Activated T-cell treated with anti-CD3 and anti-CD28 coated beads for 1 hour (primary cell): ENCODE data around the gene C1orf21.
"Not testable (repeated sequence)": the region's sequence is repeated elsewhere in the genome, so short reads cannot be mapped to it uniquely, and the experiment has no call there.

Source experiments
- DNase-seq: peaks from one replicate; pipeline ENCODE4 v3.0.0-alpha.2; 2020; ENCODE audit warnings: low read depth

Gene C1orf21, protein sequence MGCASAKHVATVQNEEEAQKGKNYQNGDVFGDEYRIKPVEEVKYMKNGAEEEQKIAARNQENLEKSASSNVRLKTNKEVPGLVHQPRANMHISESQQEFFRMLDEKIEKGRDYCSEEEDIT

DNA sequence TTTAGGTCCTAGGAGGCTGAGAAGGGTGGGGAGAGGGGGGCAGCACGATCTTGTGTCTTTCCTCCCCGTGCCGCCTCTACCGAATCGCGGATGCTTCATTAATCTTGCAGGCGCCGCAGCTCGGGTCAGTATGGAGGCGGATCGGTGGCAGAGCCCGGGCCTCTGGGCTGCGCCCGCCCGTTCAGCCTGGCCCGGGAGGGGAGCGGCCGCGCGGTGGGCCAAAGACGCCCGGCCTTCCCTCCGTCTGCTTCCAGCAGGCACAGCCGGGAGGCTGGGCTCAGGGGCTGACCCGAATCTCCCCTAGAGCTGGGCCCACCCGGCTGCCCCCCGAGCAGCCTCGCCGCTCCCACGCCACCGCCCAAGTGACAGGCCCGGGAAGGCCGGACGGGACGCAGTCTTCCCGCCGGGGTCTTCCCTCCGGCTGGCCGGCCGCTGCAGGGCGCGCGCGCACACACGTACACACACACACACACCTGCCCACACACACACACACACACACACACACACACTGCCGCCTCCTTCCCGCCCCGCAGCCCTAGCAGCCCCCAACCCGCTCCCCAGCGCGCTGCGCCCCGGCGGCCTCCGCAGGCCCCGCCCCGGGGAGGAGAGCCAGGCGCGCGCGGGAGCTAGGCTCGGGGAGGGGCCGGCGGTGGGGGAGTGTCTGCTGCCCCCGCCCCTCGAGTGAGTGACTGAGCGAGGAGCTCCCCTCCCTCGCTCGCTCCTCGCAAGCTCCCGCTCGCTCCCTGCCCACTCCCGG, at the start of gene C1orf21:
C1orf21 (plus strand) TSS at position 718 of the 757 bp plus-strand sequence. CDS start 90,481 bp downstream, outside the sequence.
- DNase-seq: peak; percentile 36

DNA sequence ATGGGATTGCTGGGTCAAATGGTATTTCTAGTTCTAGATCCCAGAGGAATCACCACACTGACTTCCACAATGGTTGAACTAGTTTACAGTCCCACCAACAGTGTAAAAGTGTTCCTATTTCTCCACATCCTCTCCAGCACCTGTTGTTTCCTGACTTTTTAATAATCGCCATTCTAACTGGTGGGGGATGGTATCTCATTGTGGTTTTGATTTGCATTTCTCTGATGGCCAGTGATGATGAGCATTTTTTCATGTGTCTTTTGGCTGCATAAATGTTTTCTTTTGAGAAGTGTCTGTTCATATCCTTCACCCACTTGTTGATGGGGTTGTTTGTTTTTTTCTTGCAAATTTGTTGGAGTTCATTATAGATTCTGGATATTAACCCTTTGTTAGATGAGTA, 49.0 kb upstream of the C1orf21 start:
- DNase-seq: not testable (repeated sequence)

DNA sequence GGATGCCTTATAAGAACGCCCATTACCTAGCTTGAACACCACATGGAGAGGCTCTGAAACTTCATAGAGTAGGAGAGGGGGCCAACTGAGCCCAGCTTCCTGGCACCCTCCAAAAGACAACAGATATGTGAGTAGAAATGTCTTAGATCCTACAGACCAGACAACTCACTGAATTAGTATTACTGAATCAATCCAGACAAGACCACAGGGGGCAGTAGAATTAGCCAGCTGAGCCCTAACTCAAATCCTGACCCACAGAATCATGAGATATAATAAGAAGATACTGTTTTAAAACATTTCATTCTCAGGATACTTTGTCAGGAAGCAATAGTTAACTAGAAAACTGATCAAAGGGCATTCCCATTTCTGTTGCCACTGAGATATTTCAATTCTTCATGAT, 45.8 kb upstream of the C1orf21 start:
- no peak for DNase-seq

DNA sequence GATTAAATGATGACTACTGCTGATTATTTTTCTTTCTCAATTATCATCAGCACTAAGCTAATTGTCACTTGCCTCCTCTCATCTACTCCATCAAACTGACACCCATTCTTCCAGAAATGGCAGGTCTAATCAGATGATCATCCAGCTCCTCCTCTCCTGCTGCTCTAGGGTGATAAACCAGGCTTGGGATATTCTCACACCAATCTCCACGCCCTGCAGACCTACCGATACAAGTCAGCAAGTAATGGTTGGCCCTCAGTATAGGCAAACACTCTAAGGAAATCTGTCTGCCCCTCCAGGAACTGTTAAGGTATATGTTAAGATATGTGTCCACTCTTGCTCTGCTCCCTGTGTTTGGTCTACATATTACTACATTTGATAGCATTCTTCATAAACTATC, 36.3 kb upstream of the C1orf21 start:
- no peak for DNase-seq

DNA sequence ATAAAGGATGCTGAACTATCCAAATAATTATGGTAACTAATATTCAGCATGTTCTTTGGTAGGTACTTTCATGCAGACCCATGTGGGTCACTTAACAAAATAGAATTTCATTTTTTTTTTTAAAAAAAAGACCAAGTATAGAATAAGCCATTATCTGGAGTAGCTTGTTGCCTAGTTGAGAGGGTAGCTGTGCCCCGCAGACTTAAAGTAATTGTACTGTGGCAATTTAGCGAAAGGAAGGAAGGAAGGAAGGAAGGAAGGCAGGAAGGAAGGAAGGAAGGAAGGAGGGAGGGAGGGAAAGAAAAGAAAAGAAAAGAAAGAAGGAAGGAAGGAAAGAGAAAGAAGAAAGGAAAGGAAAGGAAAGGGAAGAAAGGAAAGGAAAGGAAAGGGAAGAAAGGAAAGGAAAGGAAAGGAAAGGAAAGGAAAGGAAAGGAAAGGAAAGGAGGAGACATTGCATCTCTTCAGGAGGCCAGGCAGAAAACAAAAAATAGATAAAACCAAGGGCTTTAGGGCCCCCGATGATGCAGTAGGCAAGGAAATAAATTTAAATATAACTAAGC, 35.3 kb upstream of the C1orf21 start:
- DNase-seq: no peak

DNA sequence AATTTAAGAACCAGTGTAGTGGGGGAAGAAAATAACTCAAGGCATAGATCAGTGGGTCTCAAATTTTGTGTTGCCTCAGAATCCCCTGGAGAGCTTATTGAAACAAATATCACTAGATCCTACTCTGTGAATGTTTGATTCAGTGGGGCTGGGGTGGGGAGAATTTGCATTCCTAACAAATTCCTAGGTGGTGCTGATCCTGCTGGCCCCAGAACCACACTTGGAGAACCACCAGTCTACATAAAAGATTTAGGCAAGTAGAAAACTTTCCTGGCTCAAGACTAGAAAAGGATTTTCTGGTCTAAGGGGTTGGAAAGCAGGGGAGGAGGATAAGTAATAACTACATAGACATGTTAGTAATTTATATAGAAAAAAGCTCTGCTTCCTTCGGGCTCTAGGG, 34.1 kb upstream of the C1orf21 start:
- no peak for DNase-seq

DNA sequence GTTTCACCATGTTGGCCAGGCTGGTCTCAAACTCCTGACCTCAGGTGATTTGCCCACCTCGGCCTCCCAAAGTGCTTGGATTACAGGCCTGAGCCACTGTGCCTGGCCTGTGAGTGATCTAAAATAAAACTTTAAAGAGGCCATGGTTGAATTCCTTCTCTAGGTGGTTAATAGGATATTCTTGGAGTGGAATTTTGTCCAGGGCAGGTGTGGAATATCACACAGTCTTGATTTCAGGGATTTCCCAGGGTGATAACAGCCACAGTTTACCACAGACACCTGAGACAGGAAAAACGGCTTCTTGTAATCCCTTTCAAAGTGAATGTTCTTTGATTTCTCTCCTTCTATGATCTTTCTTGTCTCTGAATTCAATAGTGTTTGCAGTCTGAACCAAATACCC, 32.1 kb upstream of the C1orf21 start:
- DNase-seq: no peak

DNA sequence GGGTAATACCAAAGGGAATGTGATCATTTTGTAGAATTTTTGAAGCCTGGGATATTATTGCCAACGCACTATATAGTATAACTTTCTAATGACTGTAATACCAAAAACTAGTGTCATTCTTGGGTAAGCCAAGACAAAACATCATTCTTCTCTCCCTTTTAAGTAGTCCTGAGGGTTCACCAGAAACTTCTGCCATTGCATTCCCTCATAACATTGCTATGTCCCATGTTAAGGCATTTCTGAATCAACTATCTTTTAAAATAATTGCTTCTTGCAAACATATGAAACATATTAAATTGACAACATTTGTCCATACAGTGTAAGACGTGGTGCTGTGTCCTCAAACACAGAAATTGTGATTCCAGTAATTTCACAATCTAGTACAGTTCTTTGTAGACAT, 29.9 kb upstream of the C1orf21 start:
- DNase-seq: no peak

DNA sequence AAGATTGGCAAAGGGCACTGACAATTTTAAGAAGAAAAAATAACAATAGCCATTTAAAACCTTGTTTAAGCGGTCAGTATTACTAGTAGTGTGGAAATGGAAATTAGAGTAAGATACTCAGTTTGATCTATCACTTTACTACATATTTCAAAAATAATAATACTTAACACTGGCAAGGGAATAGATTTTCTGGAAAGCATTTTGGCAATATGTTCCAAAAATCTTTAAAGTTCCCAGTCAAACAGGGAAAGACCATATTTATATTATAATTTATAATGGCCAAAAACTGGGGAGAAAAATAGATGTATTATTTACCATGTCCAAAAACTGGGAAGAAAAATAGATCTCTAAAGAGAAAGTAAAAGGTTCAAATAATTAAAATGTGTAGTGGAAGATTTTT, 28.6 kb upstream of the C1orf21 start:
- DNase-seq: no peak

DNA sequence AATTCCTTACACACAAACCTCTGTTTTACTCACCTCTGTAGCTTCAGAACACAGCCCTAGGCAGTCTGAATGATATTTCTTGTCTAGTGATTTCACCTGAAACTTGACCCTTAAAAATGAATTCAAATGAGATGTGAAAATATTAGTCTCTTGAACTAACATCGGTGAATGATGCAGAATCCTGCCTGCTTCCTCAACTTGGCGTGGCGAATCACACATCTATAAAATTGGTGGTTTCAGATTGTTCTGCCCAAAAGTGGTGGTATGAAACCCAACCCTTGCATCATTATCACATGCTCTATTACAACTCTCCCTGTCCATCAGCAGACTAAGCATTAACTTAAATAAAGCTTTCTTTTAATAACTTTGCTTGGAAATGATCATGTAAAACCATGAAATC, 26.9 kb upstream of the C1orf21 start:
- no peak for DNase-seq

DNA sequence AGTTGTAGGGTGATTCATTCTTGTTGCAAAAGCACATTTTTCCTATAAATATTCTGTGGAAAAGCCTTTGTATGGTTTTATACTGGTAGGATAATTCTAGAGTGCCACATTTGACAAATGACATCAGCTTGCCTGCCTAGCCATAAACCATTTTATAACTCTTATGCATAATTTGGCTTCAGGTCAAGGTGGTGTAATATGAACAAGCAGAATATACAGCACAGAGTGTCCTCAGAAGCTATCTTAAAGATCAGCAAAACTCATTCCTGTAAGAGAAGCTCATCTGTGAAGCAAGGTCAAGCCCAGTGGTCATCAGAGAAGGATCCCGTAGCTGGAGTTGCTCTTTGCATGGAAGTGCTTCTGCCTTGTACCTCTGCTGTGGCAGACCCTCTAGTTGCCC, 24.0 kb upstream of the C1orf21 start:
- no peak for DNase-seq

DNA sequence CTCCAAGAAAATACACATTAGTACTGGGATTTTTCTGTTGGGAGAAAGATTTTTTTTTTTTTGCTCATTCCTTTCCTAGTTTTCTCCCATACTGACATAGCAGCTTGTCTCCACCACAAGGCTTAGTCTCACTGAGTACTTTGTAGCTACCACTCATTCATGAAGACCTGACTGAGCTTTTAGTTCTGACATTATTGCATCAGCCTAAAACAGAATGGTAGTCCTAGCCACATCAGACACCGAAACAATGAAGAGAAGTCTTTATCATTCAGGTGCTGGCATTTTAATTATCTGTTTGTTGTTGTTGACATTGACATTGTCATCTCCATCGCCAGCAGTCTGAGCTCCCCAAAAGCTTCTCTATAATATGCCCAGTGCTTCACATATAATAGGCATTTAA, 21.1 kb upstream of the C1orf21 start:
- DNase-seq: no peak

DNA sequence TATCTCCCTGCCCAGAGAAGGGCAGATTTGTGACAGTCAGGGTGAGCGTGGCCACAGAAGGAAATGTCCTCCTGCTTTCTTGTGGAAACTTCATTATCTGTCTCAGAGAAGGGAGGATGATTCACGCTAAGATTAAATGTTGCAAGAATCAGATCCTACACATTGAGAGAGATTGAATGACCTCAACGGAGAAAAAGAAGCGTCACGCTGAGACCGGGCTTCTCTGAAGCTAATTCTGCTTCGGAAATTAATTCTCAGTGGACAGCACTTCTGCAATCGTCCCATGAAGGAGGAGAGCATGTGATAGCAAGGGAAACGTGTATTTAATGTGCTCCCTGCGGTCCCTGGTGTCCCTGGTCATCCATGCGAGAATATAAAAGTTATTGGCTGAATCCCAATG, 19.8 kb upstream of the C1orf21 start:
- no peak for DNase-seq

DNA sequence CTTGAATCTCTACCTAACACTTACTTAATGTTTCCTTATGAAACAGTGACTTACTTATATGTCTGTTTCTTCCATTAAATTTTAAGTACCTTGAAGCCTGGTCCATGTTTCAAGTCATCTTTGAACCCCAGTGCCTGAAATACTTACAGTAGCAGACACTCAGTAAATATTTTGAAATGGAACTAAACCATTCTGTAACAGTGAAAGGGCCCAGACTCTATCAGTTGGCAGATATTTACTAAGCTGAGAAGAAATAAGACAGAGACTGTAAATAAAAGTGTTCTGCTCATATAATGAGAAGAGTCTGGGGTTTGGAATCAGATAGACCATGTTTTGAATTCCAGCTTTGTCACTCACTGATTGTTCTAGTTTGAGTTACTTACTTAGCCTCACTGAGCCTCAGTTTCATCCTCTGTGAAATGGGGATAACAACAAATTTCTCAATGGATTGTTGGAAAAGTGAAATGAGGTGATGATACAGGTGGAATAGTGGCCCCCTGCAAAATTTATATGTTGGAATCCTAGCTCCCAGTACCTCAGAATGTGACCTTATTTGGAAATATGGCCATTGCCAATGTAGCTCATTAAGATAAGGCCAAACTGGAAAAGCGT, 19.3 kb upstream of the C1orf21 start:
- no peak for DNase-seq

DNA sequence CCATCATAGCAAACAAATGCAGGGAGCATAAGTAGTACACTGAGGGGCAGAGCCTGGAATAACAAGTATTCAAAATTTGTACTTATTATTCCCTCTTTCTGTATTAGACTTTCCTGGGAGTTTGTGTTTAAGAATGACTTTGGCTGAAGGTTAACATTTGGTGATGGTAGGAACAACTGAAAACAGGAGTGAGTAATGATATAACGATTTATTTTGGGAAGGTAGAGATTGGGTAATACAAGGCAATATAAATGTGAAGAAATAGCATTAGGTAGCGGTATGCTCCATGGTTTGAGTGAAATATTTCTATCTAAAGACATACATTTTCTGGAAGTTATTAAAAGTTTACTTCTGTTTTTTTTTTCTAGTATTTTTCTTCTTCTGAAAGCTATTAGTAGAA, 18.5 kb upstream of the C1orf21 start:
- DNase-seq: no peak

DNA sequence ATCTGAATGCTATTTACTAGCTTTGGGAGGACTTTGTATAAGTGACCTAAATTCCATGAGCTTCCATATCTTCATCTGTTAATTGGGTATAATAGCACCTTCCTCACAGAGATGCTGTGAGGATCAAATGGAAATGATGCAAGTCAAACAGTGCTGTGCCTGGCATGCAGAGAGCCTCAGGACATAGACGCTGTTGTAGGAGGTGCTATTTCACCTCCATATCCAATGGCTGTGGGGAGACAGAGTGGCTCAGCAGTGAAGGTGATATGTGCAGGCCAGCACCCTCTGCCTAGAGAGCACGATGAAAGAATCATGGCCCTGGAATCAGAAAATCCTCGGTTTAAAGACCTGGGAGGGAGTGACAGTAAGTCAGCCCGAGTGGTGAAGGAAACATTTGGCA, 16.0 kb upstream of the C1orf21 start:
- no peak for DNase-seq

DNA sequence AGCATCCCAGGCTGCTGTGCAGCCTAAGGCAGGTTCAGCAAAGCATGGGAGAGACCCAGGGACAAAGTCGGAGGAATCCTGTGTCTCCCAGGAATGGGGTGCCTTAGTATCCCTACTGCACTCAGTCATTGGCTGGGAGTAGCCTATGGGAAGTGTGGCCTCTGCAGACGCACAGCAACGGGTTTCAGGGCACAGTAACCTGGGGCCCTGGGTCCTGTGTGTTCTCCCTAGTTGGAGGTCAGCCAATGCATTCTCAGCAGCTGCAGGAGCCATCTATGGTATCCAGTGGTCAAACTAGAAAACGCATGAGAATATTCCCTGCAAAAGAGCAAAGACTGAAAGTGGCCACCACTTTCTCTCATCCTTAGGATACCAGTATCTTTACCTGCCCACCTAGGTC, 13.7 kb upstream of the C1orf21 start:
- no peak for DNase-seq

DNA sequence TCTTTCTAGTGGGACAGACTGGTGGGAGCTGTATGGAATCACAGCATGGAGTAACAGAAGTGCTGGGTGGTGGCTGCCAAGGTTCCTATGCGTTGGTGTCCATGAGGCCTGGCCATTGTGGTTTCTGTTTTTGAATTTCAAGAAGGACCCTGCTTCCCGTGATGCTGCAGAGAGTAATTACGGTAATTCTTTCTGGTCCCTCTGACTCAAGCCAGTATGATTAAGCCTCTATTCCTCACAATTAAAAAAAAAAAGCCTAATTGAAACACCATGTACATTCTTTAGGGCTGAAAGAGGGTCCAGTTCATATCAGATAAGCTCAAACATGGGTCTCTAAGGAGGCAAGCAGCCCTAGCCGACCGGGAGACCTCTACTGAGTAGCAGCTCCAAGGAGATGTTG, 10.5 kb upstream of the C1orf21 start:
- no peak for DNase-seq

DNA sequence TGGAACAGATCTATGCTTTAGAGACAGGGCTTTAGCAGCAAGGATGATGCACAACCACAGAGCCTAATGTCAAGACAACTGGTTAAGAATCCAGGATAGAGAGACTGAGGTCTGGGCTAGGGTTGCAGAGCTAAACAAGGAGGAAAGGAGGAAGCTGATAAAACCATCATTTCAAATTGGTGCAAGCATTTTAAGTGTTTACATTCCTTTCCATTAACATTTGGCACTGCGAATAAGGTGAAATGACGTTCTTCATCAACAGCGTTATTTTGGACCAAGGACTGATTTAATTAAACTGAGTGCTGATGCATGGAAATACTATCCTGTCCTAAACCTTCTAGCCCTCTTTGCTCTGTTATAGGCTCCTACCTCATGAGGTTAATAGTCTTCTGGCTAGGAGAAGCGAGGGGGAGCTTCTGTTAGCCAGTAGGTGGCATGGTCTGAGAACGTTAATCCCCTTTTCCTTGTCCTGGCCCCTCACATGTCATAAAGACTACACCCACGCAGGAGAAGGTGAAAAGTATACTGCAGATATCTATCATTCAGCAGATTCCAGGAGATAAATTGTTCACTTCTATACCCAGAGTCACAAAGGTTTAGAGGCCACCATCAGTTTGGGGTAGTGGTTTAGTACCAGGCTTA, 7.6 kb upstream of the C1orf21 start:
- no peak for DNase-seq

DNA sequence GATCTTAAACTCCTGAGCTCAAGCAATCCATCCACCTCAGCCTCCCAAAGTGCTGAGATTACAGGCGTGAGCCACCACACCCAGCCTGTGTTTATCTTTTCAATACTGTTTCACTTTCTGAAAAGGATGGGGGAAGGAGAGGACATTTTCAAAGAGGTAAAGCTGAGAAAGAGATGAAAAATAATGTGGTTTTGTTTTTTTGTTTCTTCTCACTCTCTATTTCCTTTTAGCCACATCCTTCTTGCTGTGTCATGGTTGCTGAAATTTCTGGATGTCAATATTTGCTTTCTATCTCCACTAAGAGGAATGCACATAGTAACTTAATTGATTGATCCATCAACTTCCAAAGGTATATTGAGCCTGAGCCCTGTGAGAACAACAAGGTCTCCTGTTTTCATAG, 6.4 kb upstream of the C1orf21 start:
- DNase-seq: no peak

DNA sequence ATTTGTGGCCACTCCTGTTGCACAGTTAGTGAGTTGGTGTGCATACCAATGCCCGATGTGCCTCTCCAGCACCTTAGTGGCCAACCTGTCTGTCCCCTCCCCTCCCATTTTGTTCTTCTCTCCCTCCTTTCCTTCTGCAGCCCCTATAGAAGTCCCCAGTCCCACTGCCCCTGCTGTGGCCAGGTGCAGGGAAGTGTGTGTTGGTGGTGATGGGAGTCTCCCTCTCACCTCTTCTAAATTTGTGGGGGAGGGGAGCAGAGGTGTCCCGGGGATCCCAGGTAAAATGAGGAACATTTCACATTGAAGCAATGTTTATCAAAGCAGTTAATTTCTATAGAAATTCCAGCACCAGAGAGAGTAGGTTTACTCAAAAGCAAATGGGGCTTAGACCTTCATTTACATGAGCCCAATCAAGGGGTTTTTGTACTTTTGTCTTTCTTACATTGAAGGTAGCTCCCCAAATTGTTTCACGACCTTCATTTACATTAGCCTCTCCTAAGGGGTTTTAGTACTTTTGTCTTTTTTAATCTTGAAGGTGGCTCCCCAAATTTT, 3.0 kb upstream of the C1orf21 start:
- no peak for DNase-seq

DNA sequence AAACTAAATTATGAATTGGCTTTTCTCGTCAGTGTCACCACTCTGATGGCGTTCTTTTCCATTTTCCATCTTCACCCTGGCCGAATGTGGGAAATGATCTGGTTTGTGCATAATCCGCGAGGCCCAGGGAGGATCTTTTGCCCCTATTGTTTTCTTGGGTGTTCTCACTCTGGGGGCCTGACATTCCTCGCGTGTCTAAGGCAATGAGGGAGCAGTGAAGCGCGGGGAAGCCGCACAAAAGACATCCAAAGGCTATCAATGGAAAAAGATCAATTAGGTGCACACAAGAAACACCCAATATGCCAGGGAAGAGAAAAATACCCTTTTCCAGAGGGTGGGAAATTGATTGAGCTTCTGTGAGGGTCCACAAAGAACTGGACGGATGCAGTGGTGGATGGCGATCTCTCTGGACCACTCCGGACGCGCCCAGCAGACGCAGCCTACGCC, 941 bp upstream of the C1orf21 start:
- DNase-seq: no peak

DNA sequence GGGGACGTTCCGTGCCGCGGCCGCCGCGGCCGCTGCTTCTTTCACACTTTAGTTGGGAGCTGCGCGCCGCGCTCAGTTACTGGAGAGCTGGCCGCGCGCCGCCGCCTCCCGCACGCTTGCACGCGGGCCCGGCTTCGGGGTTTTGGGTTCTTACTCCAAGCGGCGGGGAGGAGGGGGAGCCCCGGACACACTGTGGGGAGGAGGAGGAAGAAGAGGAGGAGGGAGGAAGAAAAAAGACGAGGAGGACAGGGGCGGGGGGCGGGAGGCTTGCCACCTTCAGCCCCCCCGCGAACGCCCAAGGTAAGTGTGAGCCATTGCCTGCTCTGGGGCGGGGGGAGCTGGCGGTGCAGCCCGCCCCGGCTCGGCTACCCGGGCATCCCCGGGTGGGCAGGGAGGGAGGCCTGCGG, 243 bp downstream of the C1orf21 start:
- no peak for DNase-seq
